ENCODE measurements around the gene SH3TC2.
"Not testable (repeated sequence)": the region's sequence is repeated elsewhere in the genome, so short reads cannot be mapped to it uniquely, and the experiment has no call there.

The SH3TC2 gene

GRCh38 chr5:149093625-149094024 is 30.8 kb upstream of the SH3TC2 start:
- no peak for DNase-seq (ENCODE audit: low read depth in 2 of 2)
- H3K4me3 ChIP-seq (replicated peaks in 1 of 2; ENCODE audit: low read depth in 2 of 2, low read length in 2 of 2), result no peak overlapping the region
- TF ChIP-seq, protein P1, sequence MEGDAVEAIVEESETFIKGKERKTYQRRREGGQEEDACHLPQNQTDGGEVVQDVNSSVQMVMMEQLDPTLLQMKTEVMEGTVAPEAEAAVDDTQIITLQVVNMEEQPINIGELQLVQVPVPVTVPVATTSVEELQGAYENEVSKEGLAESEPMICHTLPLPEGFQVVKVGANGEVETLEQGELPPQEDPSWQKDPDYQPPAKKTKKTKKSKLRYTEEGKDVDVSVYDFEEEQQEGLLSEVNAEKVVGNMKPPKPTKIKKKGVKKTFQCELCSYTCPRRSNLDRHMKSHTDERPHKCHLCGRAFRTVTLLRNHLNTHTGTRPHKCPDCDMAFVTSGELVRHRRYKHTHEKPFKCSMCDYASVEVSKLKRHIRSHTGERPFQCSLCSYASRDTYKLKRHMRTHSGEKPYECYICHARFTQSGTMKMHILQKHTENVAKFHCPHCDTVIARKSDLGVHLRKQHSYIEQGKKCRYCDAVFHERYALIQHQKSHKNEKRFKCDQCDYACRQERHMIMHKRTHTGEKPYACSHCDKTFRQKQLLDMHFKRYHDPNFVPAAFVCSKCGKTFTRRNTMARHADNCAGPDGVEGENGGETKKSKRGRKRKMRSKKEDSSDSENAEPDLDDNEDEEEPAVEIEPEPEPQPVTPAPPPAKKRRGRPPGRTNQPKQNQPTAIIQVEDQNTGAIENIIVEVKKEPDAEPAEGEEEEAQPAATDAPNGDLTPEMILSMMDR (IDR thresholded peaks at IDR 0.05; ENCODE audit: low read depth, low read length), result no peak

DNA sequence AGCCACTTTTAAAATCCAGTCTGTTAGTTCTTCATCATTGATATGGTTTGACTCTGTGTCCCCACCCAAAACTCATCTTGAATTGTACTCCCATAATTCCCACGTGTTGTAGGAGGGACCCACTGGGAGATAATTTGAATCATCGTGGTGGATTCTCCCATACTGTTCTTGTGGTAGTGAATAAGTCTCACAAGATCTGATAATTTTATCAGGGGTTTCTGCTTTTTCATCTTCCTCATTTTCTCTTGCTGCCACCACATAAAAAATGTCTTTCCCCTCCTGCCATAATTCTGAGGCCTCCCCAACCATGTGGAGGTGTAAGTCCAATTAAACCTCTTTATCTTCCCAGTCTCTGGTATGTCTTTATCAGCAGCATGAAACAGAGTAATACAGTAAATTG is 26.9 kb upstream of the SH3TC2 start:
- DNase-seq (ENCODE audit: low read depth in 2 of 2), result no peak
- H3K4me3 ChIP-seq (replicated peaks in 1 of 2; ENCODE audit: low read depth in 2 of 2, low read length in 2 of 2), result no peak overlapping the region
- TF ChIP-seq, protein P1 (IDR thresholded peaks at IDR 0.05; ENCODE audit: low read depth, low read length), result no peak

DNA sequence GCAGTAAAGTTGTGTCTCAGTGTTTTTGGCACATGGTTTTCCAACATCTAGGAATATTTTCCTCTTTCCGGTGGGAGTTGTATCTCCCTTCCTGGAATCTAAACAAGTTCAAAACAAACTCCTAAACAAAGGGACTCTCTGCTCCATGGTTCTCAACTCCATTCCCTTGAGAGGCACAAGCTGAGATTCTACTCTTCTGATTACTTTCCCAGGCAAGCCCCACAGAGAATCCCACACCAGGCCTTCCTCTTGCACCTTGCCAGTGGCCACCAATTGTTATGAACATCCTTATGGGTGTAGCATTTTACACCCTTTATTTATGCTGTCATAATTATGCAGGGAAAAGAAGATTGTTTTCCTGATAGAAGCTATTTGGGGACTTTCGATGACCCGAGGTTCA is 25.8 kb upstream of the SH3TC2 start:
- DNase-seq (ENCODE audit: low read depth in 2 of 2), result no peak
- TF ChIP-seq, protein P1 (IDR thresholded peaks at IDR 0.05; ENCODE audit: low read depth, low read length), result no peak
- no peak overlapping the region for H3K4me3 ChIP-seq (replicated peaks in 1 of 2; ENCODE audit: low read depth in 2 of 2, low read length in 2 of 2)

- DNase-seq (ENCODE audit: low read depth in 2 of 2), result no peak
- TF ChIP-seq, protein P1 (IDR thresholded peaks at IDR 0.05; ENCODE audit: low read depth, low read length), result no peak
- H3K4me3 ChIP-seq (replicated peaks in 1 of 2; ENCODE audit: low read depth in 2 of 2, low read length in 2 of 2), result no peak overlapping the region
Observed at GRCh38 chr5:149083846-149084245, 21.0 kb upstream of the SH3TC2 start.

- no peak for DNase-seq (ENCODE audit: low read depth in 2 of 2)
- H3K4me3 ChIP-seq (replicated peaks in 1 of 2; ENCODE audit: low read depth in 2 of 2, low read length in 2 of 2), result no peak overlapping the region
- TF ChIP-seq, protein P1 (IDR thresholded peaks at IDR 0.05; ENCODE audit: low read depth, low read length), result no peak
Observed at GRCh38 chr5:149082271-149082670, 19.4 kb upstream of the SH3TC2 start.

DNA sequence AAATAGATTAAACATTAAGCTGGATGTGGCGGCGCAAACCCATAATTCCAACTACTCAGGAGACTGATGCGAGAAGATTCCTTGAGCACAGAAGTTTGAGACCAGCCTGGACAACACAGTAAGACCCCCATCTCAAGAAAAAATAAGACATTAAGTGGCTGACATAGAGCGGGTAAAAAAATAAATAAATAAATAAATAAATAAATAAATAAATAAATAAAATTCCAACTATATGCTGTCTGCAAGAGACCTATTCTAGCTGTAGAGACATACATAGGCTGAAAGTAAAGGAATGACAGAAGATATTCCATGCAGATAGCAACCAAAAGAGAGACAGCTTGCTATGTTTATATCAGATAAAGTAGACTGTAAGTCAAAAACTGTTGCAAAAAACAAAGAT is 17.4 kb upstream of the SH3TC2 start:
- TF ChIP-seq, protein P1 (IDR thresholded peaks at IDR 0.05; ENCODE audit: low read depth, low read length), result no peak
- DNase-seq (ENCODE audit: low read depth in 2 of 2), result no peak
- H3K4me3 ChIP-seq (replicated peaks in 1 of 2; ENCODE audit: low read depth in 2 of 2, low read length in 2 of 2), result no peak overlapping the region

- no peak overlapping the region for H3K4me3 ChIP-seq (replicated peaks in 1 of 2; ENCODE audit: low read depth in 2 of 2, low read length in 2 of 2)
- no peak for DNase-seq (ENCODE audit: low read depth in 2 of 2)
- TF ChIP-seq, protein P1 (IDR thresholded peaks at IDR 0.05; ENCODE audit: low read depth, low read length), result no peak
Observed at GRCh38 chr5:149079883-149080282, 17.0 kb upstream of the SH3TC2 start.

DNA sequence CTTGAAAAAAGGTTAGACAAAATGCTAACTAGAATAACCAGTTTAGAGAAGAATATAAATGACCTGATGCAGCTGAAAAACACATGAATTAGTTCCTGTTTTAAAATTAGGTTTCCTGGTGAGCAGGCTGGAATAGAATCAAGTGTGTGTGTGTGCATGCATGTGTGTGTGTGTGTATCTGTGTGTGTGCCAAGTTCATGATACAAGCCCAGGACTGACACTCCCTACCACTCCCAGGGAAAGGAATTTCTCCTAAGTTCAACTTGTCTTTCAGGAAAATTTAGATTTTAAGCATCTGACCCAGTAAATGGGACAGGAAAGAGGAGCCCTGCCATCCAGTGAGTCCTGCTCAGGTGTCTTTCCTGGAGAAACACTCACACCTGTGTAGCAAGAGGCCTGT is 11.2 kb upstream of the SH3TC2 start:
- not testable (repeated sequence) for H3K4me3 ChIP-seq (replicated peaks in 1 of 2; ENCODE audit: low read depth in 2 of 2, low read length in 2 of 2); DNase-seq (ENCODE audit: low read depth in 2 of 2)
